ENCODE measurements around the gene CADM1.

CADM1 gene

DNA sequence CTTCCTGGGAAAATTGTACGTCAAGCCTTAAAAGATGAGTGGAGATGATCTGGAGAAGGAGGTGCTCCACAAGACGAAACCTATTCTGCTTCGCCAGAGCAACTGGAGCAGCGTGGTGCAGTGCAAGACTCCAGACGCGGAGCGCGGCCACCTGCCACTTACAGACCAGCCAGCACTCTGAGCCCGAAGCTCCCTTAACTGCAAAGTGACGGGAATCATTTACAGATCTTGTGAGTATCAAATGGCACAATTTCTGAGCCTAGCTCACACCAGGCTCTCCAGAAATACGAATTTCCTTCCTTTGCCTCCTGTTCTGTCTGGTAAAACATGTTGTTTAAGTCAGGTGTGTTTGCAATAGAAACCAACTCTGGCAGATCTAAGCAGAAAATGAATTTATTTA is 369.3 kb downstream of the CADM1 start:
- no peak for DNase-seq

DNA sequence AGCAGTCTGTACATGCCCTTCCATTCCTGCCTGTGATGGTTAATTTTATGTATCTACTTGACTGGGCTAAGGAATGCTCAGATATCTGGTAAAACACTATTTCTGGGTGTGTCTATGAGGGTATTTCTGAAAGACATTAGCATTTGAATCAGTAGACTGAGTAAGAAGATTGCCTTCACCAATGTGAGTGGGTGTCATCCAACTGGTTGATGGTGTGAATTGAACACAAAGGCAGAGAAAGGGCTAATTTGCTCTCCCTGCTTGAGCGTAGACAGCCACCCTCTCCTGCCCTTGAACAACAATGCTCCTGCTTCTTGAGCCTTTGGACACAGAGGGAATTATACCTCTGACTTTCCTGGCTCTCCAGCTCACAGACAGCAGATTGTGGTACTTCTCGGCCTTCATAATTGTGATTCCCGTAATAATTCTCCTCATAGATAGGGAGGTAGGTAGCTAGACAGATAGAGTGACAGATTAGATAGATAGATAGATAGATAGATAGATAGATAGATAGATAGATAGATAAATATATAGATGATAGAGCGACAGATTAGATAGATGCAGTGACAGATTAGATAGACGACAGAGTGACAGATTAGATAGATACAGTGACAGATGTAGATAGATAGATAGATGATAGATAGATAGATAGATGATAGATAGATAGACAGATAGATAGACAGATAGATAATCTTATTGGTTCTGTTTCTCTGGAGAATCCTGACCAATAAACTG is 370.6 kb downstream of the CADM1 start:
- no peak for DNase-seq

DNA sequence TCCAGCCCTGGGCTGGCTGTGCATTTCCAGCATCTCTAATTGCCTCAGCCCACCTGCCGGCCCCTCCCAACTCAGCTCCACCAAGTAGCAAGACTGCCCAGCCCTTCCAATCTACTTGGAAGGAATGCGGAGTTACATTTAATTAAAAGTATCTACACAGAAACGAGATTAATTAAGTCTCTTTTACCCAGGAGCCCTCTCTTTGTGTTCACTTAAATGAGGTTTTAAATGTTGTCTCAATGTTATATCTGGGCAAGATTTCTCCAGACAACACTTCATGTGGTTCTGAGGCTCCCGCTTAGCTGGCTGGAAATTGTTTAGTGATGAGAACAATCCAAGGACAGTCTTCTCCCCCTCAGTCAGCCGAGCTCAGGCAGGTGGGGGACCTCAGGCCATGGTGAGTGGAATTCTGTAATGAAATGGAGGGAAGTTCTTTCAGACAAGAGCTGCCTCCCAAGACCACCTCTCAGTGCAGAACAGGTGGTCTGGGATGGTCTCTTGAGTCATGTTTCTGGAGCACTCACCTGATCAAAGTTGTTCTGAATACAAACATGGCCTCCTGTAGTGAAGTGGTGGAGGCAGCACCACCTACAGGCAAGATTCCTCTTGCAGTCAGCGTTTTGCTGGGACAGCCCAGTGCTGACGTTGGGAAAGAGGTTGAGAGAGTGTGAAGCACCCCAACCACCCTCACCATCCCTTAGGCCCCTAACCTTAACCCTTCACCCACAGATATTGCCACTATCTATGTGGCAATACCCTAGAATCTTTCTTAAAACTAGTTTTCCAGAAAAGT is 371.6 kb downstream of the CADM1 start:
- no peak for DNase-seq

DNA sequence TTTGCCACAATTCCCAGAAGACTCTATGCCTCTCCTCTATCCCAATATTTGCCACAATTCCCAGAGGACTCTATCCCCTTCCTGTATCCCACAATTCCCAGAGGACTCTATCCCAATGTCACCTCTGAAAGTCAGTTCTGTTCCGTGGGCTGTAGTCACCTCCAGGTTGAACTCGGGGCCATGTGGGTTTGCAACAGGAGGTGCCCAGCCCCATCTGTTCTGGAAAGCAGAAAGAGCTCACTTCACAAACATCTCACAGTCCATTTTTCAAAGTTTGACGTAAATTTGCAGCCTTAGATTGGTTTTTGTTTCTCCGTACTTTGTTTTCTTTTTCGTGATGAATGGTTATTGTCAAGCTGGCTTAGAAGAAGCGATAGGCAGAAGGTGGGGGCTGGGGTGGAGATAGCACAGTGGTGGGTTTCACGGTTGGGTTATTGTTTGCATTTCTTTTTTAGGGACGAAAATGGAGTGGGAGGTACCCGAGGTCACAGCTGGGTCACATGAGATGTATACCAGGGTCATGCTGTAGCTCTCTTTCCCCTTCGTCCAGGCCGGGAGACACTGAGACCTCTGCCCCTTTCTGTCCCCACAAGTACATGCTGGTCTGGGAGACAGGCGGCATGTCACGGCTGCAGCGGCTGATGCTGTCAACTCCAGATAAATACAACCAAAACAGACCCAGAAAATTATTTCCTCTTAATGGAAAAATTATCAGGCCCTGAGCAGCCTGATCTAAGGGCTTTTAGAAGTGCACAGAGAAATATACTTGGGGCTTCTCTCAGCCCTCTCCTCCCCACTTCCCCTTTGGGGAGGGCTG is 374.5 kb downstream of the CADM1 start:
- no peak for DNase-seq

DNA sequence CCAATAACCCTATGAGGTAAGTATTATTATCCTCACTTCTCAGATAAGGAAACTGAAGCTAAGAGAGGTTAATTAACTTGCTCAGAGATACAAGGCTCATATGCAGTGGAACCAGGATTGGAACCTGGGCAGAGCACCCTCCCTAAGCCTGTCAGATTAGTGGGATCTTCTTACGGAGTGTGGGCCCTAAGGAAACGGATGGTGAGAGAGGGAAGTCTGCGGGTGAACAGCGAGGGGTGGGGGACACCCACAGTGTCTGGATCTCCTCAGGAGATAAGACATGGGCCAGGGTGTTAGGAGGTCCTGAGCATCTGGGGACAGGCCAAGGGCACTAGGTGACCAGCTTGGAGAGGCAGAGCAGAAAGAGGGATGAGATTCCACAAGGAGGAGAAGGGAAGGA is 376.0 kb downstream of the CADM1 start:
- DNase-seq, result no peak

DNA sequence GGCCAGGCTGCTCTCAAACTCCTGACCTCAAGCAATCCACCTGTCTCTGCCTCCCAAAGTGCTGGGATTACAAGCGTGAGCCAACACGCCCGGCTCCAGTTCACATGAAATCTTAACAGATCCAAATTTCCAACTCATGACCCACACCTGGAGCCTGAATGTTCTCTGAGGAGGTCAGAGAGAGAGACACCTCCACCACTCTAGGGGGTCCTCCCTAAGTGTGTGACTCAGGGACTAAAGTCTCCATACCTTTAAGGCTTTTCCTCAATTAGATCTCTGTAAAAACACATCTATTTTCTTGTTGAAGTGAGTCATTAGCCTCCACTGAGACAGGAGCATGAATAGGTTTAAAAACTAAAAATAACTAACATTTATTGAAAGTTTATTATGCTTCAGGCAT is 376.4 kb downstream of the CADM1 start:
- no peak for DNase-seq

DNA sequence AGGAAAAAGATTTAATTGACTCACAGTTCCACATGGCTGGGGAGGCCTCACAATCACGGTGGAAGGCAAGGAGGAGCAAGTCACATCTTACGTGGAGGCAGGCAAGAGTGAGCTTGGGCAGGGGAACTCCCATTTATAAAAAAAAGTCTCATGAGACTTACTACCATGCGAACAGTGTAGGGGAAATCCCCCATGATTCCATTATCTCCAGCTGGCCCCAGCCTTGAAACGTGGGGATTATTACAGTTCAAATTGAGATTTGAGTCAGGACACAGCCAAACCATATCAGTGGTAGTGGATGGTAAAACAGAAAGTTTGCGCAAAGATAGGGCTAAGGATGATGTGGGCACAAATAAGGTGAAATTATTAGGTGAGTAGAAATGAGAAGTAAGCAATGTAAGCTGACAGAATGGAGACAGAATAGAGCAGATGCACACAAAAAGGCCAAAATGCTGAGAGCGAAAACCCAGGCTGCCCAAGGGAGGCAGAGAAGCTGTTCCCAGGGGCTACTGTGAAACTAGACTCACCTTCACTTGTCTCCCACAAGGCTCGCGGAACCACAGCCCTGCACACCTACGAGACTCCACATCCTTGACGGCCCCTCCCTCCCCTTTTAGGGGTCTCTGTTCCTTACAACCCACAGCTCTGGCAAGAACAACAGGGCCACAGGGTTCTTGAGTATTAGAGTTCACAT is 377.6 kb downstream of the CADM1 start:
- DNase-seq, result no peak

DNA sequence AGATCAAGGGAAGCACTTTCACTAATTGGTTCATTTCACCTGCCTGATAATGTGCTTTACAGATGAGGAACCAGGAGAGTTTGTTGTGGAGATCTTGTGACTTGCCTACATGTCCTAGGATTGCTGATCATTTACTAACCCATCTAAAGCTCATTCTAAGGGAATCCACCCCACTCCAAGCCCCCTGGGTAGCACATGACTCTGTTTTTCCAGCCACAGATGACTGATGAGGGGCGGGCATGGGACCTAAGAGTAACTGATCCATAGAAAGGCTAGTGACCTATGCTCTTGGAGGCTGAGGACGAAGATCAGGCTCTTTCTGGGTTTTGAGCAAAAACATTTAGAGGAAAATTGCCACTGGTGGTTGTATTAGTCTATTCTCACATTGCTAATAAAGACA is 378.1 kb downstream of the CADM1 start:
- DNase-seq, result no peak

DNA sequence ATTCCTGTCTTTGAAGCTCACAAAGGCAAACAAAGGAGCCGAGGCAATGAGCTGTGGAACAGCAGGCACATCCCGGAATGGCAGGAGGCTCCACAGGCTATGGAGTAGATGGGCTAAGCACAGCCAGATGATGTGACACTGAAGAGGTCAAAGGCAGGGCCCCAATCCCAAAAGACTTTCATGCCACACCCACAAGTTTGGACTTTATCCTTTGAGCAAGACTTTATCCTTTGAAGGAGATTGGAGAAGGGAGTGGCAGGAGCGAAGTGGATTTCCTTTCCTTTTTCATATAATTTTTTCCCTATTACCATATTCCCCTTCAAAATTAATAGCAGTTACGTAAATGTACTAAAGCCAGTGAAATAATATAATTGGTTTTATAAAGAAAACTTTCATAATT is 379.4 kb downstream of the CADM1 start:
- DNase-seq, result no peak

DNA sequence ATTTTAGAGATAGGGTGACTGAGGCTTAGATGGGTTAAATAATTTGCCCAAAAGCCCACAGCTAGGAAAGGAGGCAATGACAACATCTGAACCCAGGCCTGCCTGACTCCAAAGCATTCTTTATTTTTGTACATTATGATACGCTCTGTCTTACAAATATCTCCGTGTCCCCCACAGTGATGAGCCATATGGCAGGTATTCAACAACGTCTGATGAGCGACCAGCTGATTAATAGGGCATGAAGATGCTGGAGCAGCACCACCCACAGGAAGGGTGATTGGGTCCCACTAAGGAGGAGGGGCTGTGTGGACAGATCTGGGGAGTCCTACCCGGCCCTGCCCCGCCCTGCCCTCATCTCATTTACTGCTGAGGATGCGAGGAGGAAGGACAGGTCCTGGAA is 380.6 kb downstream of the CADM1 start:
- no peak for DNase-seq

DNA sequence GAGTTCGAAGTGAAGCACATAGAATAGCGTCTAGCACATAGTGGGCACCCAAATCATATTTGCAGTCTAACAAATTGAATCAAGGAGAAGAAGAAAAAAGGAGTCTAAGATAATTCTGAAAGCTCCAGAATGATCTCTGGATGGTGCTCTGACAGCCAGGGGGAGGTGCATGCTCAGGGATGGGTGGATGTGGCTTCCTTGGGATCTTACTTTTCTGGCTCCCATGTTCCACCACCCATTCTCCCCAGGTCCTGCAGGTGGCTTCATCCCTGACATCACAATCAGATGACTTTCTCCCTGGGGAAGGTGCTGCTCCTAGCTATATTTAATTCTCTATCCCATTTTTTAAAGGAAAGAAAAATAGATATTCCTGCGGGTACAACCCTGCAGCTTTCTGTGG is 381.9 kb downstream of the CADM1 start:
- DNase-seq, result no peak
